ENCODE results near the gene MEPCE.
"Not testable (repeated sequence)": the region's sequence is repeated elsewhere in the genome, so short reads cannot be mapped to it uniquely, and the experiment has no call there.

The MEPCE gene

GRCh38 chr7:100431286-100431735 is 1.7 kb downstream of the MEPCE start:
- in situ Hi-C loops (cut with HindIII; ENCODE audit: low pct_ligation_motif_present, low pct_unique_long_range_greater_than_20kb, low sequenced_read_pairs): no loop called here
- no peak for DNase-seq

GRCh38 chr7:100432053-100432452 is 2.4 kb downstream of the MEPCE start:
- DNase-seq: no peak
- in situ Hi-C loops (cut with HindIII; ENCODE audit: low pct_ligation_motif_present, low pct_unique_long_range_greater_than_20kb, low sequenced_read_pairs): no loop called here

DNA sequence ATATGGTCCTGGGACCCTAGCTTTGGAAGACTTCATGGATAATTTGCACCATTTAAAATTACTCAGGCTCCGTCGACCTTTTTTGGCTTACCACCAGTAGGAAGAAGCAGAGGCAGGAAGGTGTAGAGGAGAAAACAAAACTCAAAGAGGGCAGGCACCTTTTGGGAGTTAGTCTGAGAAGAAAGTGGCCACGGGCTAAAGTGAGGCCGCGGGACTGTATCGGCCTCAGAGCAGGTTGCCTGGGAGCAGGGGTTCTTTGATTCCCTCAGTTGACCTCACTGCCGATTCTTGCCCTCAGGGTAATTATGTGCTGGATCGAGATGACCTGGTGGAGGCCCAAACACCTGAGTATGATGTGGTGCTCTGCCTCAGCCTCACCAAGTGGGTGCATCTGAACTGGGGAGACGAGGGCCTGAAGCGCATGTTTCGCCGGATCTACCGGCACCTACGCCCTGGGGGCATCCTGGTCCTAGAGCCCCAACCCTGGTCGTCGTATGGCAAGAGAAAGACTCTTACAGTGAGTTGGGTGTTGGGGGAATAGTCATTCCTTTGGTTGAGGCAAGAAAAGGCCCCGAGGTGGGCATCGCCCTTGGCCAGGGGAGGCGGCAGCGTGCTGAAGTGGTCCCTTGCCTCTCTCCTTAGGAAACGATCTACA is 3.1 kb downstream of the MEPCE start:
- no peak for DNase-seq
- in situ Hi-C loops (cut with HindIII; ENCODE audit: low pct_ligation_motif_present, low pct_unique_long_range_greater_than_20kb, low sequenced_read_pairs): no loop called here

DNA sequence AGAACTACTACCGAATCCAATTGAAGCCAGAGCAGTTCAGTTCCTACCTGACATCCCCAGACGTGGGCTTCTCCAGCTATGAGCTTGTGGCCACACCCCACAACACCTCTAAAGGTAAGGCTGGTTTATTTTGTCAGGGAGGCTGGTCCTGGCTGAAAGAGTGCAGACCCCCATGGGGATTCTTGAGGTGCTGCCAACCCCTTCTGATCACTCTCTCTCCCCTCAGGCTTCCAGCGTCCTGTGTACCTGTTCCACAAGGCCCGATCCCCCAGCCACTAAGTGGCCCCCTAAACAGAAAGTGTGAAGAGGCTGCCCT is 3.6 kb downstream of the MEPCE start:
- in situ Hi-C loops (cut with HindIII; ENCODE audit: low pct_ligation_motif_present, low pct_unique_long_range_greater_than_20kb, low sequenced_read_pairs): no loop called here

GRCh38 chr7:100433592-100434296 is 4.1 kb downstream of the MEPCE start:
- in situ Hi-C loops (cut with HindIII; ENCODE audit: low pct_ligation_motif_present, low pct_unique_long_range_greater_than_20kb, low sequenced_read_pairs): no loop called here
- DNase-seq: no peak

More for the DNA sequence above, 3.6 kb downstream of the MEPCE start:
- DNase-seq: no peak

GRCh38 chr7:100434297-100435144 is 4.9 kb downstream of the MEPCE start:
- DNase-seq: no peak
- in situ Hi-C loops (cut with HindIII; ENCODE audit: low pct_ligation_motif_present, low pct_unique_long_range_greater_than_20kb, low sequenced_read_pairs): no loop called here

DNA sequence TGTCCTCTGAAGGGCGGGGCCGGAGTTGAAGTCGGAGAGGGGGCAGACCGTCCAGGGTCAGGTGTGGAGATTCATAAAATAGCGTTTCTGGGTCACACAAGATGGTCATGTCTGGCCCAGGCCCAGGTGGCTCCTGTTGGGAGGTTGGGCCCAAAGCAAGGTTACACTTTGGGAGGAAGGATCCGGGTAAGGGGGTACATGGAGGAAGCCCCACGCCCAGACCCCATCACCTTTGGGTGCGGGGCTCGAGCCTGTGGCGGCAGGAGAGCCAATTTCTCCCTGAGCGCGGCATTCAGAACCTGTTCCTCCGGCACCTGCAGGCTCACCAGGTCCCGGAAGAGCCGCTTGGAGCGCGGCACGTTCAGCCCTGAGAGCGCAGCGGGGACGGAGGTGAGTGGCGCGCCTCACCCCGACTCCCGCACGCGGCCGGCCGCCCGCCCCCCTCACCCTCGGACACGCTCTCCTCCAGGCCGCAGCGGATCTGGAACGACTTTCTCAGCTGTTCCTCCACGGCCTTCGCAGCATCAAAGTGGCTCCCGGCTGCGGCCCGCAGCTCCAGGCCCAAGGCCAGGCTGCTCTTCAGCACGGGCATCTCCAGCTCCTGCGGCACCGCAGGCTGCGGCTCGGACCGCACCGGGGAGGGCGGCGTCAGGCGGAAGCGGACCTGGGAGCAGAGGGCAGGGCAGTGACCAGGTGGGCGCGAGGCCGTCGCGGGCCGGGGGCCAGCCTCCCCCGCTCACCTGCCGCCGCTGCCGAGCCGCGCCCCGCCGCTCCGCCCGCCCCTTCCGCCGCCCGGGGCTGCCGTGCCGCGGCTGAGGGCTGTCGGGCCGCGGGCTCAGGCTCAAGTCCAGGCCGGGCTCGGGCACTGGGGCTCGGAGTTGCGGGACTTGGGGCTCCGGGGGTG is 6.0 kb downstream of the MEPCE start:
- peak; percentile 50 for DNase-seq
- in situ Hi-C loops (cut with HindIII; ENCODE audit: low pct_ligation_motif_present, low pct_unique_long_range_greater_than_20kb, low sequenced_read_pairs): no loop called here

- in situ Hi-C loops (cut with HindIII; ENCODE audit: low pct_ligation_motif_present, low pct_unique_long_range_greater_than_20kb, low sequenced_read_pairs): no loop called here
- DNase-seq: no peak
Observed at GRCh38 chr7:100437150-100438100, 7.8 kb downstream of the MEPCE start.

GRCh38 chr7:100438172-100438571 is 8.5 kb downstream of the MEPCE start:
- in situ Hi-C loops (cut with HindIII; ENCODE audit: low pct_ligation_motif_present, low pct_unique_long_range_greater_than_20kb, low sequenced_read_pairs): no loop called here
- no peak for DNase-seq

DNA sequence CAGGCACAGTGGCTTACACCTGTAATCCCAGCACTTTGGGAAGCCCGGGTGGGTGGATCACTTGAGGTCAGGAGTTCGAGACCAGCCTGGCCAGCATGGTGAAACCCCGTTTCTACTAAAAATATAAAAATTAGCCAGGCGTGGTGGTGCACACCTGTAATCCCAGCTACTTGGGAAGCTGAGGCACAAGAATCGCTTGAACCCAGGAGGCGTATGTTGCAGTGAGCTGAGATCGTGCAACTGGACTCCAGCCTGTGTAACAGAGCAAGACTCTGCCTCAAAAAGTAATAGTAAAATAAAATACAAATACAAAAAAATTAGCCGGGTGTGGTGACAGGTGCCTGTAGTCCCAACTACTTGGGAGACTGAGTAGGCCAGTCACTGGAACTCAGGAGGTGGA is 9.1 kb downstream of the MEPCE start:
- DNase-seq; in situ Hi-C loops (cut with HindIII; ENCODE audit: low pct_ligation_motif_present, low pct_unique_long_range_greater_than_20kb, low sequenced_read_pairs): not testable (repeated sequence)

DNA sequence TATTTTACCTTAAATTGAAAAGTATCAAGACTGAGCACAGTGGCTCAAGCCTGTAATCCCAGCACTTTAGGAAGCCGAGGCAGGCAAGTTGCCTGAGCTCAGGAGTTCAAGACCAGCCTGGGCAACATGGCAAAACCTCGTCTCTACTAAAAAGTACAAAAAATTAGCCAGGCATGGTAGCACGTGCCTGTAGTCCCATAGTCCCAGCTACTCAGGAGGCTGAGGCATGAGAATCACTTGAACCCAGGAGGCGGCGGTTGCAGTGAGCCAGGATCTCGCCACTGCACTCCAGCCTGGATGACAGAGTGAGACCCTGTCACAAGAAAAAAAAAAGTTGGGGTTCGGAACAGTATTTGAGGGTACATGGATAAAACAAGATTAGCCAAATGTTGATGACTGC is 9.6 kb downstream of the MEPCE start:
- DNase-seq; in situ Hi-C loops (cut with HindIII; ENCODE audit: low pct_ligation_motif_present, low pct_unique_long_range_greater_than_20kb, low sequenced_read_pairs): not testable (repeated sequence)

DNA sequence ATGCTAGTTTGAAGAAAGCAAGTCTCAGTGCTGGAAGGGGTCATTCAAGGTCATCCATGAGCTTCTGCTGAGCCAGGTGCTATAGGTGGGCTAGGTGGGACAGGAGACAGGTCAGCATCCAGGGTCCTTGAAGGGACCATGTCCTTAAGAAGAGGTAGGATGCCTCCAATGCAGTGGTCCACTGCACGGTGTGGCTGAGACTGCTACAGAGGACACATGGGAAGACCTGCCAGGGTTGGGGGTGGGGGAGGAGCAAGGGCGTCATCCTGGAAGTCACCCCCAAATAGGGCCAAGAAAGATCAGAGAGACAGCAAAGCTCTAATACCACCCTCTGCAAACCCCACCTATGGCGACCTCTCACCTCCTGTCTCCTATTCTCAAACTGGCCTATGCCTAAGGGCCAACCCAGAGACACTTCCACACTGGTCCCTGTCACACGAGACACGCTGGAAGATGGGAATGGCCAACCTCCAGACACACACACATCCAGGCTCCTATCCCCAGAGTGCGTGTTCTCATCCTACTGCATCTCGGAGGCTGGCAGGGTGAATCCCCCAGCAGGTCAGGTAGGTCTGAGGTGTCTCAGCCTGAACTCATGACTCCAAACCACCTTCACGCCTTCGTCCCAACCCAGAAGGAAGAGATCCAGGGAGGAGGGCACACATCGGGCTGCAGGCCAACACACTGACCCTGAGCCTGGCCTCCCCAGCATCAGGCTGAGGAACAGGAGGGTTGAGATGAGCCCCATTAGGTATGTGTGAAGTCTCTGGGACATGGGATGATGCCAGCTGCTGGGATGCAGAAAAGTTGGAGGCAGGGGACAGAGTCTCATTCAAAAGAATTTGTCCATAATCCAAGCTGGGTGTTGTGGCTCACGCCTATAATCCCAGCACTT is 12.3 kb downstream of the MEPCE start:
- in situ Hi-C loops (cut with HindIII; ENCODE audit: low pct_ligation_motif_present, low pct_unique_long_range_greater_than_20kb, low sequenced_read_pairs): no loop called here
- no peak for DNase-seq

DNA sequence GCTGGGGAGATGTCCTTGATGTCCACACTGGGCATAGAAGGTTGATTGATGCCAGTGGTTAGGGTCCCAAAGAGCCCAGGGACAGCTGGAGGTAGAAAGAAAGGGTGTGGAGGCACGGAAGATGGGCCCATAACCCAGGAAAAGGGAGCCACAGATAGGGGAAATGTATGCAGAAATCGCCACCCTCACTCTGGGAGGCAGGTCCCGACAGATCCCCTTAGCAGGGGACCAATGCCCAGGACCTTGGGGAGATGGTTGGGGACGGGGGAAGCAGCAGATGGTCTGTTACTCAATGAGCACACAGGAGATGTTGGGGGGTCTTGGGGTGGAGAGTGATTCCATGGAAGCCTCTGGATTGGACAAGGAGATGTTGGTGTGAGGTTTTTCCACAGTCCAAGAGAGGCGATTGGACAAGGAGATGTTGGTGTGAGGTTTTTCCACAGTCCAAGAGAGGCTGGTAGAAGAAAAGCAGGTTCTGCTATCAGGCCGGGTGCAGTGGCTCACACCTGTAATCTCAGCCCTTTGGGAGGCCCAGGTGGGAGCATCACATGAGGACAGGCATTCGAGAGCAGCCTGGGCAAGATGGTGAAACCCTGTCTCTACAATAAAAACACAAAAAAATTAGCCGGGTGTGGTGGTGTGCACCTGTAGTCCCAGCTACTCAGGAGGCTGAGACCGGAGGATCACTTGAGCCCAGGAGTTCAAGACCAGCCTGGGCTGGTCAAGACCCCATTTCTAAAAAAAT is 13.6 kb downstream of the MEPCE start:
- in situ Hi-C loops (cut with HindIII; ENCODE audit: low pct_ligation_motif_present, low pct_unique_long_range_greater_than_20kb, low sequenced_read_pairs): no loop called here
- no peak for DNase-seq

- in situ Hi-C loops (cut with HindIII; ENCODE audit: low pct_ligation_motif_present, low pct_unique_long_range_greater_than_20kb, low sequenced_read_pairs): no loop called here
- no peak for DNase-seq
Observed at GRCh38 chr7:100444311-100445278, 15.0 kb downstream of the MEPCE start.

DNA sequence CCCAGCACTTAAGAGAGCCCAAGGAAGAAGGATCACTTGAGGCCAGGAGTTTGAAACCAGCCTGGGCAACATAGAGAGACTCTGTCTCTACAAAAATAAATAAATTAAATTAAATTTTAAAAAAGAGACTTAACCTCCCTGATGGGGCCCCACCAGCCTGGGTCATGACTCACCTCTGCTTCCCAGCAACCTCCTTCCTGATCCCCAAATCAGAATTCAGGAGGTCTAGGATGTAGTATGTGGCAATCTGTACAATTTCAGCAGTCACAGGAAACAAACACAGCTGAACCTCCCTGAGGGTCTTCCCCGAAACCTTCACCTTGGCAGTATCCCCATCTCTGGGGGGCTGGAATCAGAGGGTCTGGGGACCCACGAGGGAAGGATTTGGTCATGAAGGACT is 16.4 kb downstream of the MEPCE start:
- in situ Hi-C loops (cut with HindIII; ENCODE audit: low pct_ligation_motif_present, low pct_unique_long_range_greater_than_20kb, low sequenced_read_pairs): no loop called here
- DNase-seq: no peak

Measured in ACHN (cell line).